ENCODE results near the gene C11orf21.

Gene C11orf21

GRCh38 chr11:2296913-2297622 lies 4.7 kb downstream of the C11orf21 start:
- TF ChIP-seq, protein P1, sequence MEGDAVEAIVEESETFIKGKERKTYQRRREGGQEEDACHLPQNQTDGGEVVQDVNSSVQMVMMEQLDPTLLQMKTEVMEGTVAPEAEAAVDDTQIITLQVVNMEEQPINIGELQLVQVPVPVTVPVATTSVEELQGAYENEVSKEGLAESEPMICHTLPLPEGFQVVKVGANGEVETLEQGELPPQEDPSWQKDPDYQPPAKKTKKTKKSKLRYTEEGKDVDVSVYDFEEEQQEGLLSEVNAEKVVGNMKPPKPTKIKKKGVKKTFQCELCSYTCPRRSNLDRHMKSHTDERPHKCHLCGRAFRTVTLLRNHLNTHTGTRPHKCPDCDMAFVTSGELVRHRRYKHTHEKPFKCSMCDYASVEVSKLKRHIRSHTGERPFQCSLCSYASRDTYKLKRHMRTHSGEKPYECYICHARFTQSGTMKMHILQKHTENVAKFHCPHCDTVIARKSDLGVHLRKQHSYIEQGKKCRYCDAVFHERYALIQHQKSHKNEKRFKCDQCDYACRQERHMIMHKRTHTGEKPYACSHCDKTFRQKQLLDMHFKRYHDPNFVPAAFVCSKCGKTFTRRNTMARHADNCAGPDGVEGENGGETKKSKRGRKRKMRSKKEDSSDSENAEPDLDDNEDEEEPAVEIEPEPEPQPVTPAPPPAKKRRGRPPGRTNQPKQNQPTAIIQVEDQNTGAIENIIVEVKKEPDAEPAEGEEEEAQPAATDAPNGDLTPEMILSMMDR (IDR thresholded peaks at IDR 0.05; ENCODE audit: low read depth, low read length): no peak
- DNase-seq (ENCODE audit: low read depth, low spot score): no peak
- H3K4me3 ChIP-seq (ENCODE audit: low read depth, low read length): no peak overlapping the region
- in situ Hi-C loops (cut with HindIII; ENCODE audit: low sequenced_read_pairs): no loop called here

DNA sequence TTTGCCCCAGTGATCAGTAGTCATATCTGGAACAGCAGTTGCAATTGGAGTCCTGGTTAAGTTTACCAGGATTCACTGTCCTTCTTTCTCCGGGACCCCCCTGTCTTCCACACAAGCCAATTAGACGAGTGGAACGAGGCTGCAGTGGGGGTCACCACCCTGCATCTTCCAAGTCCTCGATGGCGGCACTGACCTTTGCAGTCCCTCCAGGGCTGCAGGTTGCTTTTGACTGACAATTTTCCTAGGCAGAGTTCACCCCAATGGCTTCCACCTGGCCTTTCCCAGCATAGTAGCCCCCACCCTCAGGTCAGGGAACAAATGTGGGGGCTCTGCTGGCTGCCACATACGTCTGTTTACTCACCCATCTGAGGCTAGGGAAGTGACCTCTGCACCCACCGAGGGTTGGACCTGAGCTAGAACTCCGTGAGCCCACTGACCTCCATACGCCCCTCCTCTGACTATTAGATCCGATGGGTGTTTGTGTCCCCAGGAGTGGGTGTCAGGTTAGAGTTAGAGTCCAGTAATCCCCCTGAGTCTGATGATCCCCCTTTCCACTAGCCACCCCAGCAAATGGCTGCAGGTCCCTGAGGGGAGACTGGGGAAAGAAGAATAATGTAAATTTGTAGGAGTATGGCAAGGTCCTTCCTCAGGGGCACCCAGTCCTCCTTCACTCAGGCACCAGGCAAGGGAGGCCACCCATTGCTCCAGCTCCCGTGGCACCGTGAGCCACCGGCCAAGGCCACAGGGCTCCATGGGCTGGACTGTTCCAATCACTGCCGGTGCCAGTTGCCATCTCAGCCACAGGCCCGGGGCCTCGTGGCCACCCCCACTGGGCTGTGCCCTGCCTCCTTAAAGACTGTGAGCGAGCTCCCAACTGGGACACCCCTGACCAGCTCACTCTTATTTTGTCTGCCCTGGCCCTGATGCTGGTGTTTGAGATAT lies 5.5 kb downstream of the C11orf21 start:
- in situ Hi-C loops (cut with HindIII; ENCODE audit: low sequenced_read_pairs): no loop called here
- DNase-seq (ENCODE audit: low read depth, low spot score): no peak
- no peak overlapping the region for H3K4me3 ChIP-seq (ENCODE audit: low read depth, low read length)
- TF ChIP-seq, protein P1 (IDR thresholded peaks at IDR 0.05; ENCODE audit: low read depth, low read length): no peak

DNA sequence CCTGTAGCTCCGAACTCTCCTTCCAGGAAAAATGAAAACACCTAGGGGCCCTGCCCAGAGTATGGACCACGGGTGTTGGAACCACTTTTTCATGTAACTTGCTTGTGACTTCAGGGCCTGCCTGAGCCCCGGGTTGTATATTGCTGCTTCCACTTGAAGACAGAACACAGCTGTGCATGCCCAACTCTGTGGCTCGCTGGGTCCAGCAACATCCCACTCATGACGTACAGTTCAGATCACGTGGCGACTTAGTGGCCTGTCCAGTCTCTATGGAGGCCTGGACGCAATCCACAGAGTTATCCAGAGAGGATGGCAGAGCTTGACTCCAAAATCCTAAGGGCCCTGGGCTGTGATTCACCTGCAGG lies 6.8 kb downstream of the C11orf21 start:
- TF ChIP-seq, protein P1 (IDR thresholded peaks at IDR 0.05; ENCODE audit: low read depth, low read length): no peak
- DNase-seq (ENCODE audit: low read depth, low spot score): no peak
- in situ Hi-C loops (cut with HindIII; ENCODE audit: low sequenced_read_pairs): no loop called here
- no peak overlapping the region for H3K4me3 ChIP-seq (ENCODE audit: low read depth, low read length)

GRCh38 chr11:2293984-2294925 lies 7.5 kb downstream of the C11orf21 start:
- in situ Hi-C loops (cut with HindIII; ENCODE audit: low sequenced_read_pairs): no loop called here
- H3K4me3 ChIP-seq (ENCODE audit: low read depth, low read length): no peak overlapping the region
- TF ChIP-seq, protein P1 (IDR thresholded peaks at IDR 0.05; ENCODE audit: low read depth, low read length): no peak
- DNase-seq (ENCODE audit: low read depth, low spot score): no peak

DNA sequence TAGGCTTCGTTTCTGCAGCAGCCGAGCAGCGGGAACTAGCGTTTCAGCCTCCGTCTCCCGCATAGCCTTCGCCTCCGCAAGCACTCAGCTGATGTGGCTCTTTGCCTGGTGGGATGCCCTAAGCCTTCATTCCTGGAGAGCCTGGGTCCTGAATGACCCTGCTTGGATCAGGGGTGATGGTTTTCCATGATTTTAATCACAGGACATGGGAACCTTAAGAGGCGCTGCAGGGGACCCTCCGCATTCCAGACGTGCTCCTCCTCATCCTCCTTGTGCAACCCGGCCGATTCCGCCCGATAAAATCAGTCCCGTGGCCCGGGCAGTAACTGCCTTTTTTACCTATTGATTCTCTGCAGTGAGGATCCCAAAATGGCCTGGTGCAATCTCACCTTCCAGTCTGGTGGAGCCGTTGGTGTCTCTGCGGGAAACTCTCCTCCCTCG lies 8.2 kb downstream of the C11orf21 start:
- TF ChIP-seq, protein P1 (IDR thresholded peaks at IDR 0.05; ENCODE audit: low read depth, low read length): no peak
- in situ Hi-C loops (cut with HindIII; ENCODE audit: low sequenced_read_pairs): no loop called here
- DNase-seq (ENCODE audit: low read depth, low spot score): no peak
- no peak overlapping the region for H3K4me3 ChIP-seq (ENCODE audit: low read depth, low read length)

DNA sequence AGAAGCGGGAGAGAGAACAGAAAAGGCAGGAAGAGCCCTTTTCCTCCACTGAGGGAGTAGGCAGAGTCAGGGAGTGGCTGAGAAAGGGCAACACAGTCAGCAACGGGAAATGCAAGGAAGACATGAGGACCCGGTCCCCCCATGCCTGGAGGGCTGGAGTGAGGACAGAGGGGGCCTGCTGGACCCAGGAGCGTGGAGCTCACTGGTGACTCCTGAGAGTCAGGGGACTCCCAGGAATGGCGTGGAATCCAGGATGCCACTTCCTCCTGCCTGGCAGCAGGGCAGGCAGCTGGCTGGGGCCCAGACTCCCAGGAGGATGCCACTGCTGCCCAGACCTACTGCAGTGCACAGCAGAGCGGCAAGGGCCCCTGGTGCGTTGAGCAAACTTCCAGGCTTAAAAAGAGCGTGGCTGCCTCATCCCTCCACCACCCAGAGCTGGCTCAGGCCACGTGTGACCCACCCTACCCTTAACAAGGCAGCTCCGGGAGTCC lies 11.3 kb downstream of the C11orf21 start:
- no peak for DNase-seq (ENCODE audit: low read depth, low spot score)
- in situ Hi-C loops (cut with HindIII; ENCODE audit: low sequenced_read_pairs): no loop called here
- TF ChIP-seq, protein P1 (IDR thresholded peaks at IDR 0.05; ENCODE audit: low read depth, low read length): no peak
- H3K4me3 ChIP-seq (ENCODE audit: low read depth, low read length): no peak overlapping the region
